ENCODE data around the gene MYH7. TPM values are rescaled to one million over a fixed set of nuclear protein-coding genes. Genes with fewer than 3 reads are reported as not detected.

Gene MYH7
- polyA plus RNA-seq, 1 of the 3 experiments (the other 2 are of a cell fraction): not detected

DNA sequence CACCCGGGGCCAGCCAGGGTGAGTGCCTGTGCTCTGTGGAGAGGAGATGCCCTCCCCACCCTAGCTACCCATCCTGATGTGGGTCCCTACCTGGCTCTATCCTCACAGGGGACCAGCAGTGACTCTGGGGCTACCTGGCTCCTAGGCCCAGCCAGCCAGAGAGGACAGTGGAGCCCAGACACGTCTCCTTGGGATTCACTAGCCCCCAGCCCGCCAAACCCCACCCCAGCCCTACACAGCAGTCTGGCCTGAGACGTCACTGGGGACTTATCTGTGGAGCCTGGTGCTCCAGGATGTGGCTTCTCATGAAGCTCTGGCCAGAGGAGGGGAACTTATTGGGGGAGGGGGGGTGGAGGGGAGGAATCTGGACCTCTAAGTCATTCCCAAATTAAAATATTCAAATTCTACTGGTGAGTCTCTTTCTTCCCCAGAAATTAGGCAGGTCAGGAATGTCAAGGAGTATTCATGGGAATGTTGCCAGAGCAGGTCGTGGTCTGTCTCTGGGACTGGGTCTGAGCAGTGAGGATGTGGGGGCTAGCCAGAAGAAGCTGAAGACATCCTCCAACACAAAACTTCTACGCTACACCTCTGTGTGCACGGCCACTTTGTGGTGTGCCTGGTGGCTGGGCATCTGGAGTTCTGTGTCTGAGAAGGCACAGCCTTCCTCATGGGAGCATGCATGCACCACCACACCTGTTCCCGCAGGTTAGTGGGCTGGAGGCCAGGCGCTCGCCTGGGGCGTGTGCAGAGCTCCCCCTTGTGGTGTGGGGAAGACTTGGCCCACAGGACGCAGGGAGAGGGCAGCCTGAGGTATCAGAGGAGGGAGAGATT is 55.9 kb downstream of the MYH7 start:
- no peaks in the 10 kb centered on the region for H3K79me2 ChIP-seq (ENCODE audit: insufficient read depth)
- no peak overlapping the region for H3K9ac ChIP-seq
- WGBS (ENCODE audit: low lambda C conversion rate): 24% methylated on average over 6 of the region's 12 CpGs
- no peaks in the 10 kb centered on the region for H4K20me1 ChIP-seq (ENCODE audit: insufficient read depth)
- no peak overlapping the region for H2AFZ ChIP-seq (ENCODE audit: low read depth)
- no peak overlapping the region for H3K4me2 ChIP-seq
- peak overlapping the region in 1 of 2 experiments; percentile 52; a peak in 1 of 4 replicates for H3K4me3 ChIP-seq (ENCODE audit: low read depth in 2 of 2, low read length in 1 of 2)
- H3K9me3 ChIP-seq: no peaks in the 10 kb centered on the region
- ChIA-PET POLR2A (interaction anchor here (1.0 to 1.7 kb wide), 3 partner anchors 13 to 57 kb away, joined by 3 to 6 read pairs (median 5); no protein-coding TSS in a partner anchor), CTCF (interaction anchor here (0.5 to 8.2 kb wide), 44 partner anchors 11 to 250 kb away, joined by 3 to 179 read pairs (median 4); partner anchors contain the start of genes EFS, HOMEZ, PABPN1 and SLC22A17)
- peak; percentile 83 for DNase-seq
- H3K36me3 ChIP-seq (replicated peaks in 1 of 2; ENCODE audit: control insufficient read depth in 1 of 2, insufficient read depth in 2 of 2, low read length in 1 of 2): no peaks in the 10 kb centered on the region
- peaks cover 8% of the 10 kb centered on the region for H3K27me3 ChIP-seq (ENCODE audit: insufficient read depth)
- no peaks in the 10 kb centered on the region for H3F3A ChIP-seq (replicated peaks; ENCODE audit: insufficient read depth)
- H3K27ac ChIP-seq (ENCODE audit: low read depth in 2 of 2, low read length in 1 of 2): no peak overlapping the region
- H3K4me1 ChIP-seq (ENCODE audit: control insufficient read depth in 1 of 2, insufficient read depth in 2 of 2, low read depth in 1 of 2, low read length in 1 of 2): peaks cover 0 to 3% of the 10 kb centered on the region in 2 experiments; a peak in 1 of 4 replicates
- TF ChIP-seq, protein P1, sequence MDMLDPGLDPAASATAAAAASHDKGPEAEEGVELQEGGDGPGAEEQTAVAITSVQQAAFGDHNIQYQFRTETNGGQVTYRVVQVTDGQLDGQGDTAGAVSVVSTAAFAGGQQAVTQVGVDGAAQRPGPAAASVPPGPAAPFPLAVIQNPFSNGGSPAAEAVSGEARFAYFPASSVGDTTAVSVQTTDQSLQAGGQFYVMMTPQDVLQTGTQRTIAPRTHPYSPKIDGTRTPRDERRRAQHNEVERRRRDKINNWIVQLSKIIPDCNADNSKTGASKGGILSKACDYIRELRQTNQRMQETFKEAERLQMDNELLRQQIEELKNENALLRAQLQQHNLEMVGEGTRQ (IDR thresholded peaks at IDR 0.05; ENCODE audit: borderline replicate concordance, low read depth, low read length): no peak
- TF ChIP-seq MEF2A (IDR thresholded peaks at IDR 0.05; ENCODE audit: borderline replicate concordance, low read depth) (no peak), SMC3 (IDR thresholded peaks at IDR 0.05; ENCODE audit: low read depth, low read length) (peak; percentile 86), RCOR1 (IDR thresholded peaks at IDR 0.05; ENCODE audit: low read length) (no peak), TAF1 (IDR thresholded peaks at IDR 0.05; ENCODE audit: borderline replicate concordance, low read depth, low read length) (no peak), FOXJ3 (CRISPR knock-in tag; IDR thresholded peaks at IDR 0.05) (no peak), EP300 (IDR thresholded peaks at IDR 0.05; ENCODE audit: borderline replicate concordance in 1 of 2, low read depth in 1 of 2, low read length in 1 of 2) (no peak), MXI1 (IDR thresholded peaks at IDR 0.05; ENCODE audit: low read depth, low read length) (no peak), RAD21 (IDR thresholded peaks at IDR 0.05; ENCODE audit: low read length) (peak; percentile 87), FOSL2 (IDR thresholded peaks at IDR 0.05; ENCODE audit: borderline replicate concordance, low read depth) (no peak), TCF12 (IDR thresholded peaks at IDR 0.05) (no peak), YY1 (IDR thresholded peaks at IDR 0.05; ENCODE audit: low read depth) (no peak), EZH2phosphoT487 (IDR thresholded peaks at IDR 0.05; ENCODE audit: borderline replicate concordance, low read depth) (no peak), CHD2 (IDR thresholded peaks at IDR 0.05; ENCODE audit: low read length, partially characterized antibody) (no peak)
- TF ChIP-seq, protein P2, sequence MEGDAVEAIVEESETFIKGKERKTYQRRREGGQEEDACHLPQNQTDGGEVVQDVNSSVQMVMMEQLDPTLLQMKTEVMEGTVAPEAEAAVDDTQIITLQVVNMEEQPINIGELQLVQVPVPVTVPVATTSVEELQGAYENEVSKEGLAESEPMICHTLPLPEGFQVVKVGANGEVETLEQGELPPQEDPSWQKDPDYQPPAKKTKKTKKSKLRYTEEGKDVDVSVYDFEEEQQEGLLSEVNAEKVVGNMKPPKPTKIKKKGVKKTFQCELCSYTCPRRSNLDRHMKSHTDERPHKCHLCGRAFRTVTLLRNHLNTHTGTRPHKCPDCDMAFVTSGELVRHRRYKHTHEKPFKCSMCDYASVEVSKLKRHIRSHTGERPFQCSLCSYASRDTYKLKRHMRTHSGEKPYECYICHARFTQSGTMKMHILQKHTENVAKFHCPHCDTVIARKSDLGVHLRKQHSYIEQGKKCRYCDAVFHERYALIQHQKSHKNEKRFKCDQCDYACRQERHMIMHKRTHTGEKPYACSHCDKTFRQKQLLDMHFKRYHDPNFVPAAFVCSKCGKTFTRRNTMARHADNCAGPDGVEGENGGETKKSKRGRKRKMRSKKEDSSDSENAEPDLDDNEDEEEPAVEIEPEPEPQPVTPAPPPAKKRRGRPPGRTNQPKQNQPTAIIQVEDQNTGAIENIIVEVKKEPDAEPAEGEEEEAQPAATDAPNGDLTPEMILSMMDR (IDR thresholded peaks at IDR 0.05): peak; percentile 81
- TF ChIP-seq, protein P3, sequence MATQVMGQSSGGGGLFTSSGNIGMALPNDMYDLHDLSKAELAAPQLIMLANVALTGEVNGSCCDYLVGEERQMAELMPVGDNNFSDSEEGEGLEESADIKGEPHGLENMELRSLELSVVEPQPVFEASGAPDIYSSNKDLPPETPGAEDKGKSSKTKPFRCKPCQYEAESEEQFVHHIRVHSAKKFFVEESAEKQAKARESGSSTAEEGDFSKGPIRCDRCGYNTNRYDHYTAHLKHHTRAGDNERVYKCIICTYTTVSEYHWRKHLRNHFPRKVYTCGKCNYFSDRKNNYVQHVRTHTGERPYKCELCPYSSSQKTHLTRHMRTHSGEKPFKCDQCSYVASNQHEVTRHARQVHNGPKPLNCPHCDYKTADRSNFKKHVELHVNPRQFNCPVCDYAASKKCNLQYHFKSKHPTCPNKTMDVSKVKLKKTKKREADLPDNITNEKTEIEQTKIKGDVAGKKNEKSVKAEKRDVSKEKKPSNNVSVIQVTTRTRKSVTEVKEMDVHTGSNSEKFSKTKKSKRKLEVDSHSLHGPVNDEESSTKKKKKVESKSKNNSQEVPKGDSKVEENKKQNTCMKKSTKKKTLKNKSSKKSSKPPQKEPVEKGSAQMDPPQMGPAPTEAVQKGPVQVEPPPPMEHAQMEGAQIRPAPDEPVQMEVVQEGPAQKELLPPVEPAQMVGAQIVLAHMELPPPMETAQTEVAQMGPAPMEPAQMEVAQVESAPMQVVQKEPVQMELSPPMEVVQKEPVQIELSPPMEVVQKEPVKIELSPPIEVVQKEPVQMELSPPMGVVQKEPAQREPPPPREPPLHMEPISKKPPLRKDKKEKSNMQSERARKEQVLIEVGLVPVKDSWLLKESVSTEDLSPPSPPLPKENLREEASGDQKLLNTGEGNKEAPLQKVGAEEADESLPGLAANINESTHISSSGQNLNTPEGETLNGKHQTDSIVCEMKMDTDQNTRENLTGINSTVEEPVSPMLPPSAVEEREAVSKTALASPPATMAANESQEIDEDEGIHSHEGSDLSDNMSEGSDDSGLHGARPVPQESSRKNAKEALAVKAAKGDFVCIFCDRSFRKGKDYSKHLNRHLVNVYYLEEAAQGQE (IDR thresholded peaks at IDR 0.05; ENCODE audit: low read depth, low read length): no peak
- TF ChIP-seq, protein P4, sequence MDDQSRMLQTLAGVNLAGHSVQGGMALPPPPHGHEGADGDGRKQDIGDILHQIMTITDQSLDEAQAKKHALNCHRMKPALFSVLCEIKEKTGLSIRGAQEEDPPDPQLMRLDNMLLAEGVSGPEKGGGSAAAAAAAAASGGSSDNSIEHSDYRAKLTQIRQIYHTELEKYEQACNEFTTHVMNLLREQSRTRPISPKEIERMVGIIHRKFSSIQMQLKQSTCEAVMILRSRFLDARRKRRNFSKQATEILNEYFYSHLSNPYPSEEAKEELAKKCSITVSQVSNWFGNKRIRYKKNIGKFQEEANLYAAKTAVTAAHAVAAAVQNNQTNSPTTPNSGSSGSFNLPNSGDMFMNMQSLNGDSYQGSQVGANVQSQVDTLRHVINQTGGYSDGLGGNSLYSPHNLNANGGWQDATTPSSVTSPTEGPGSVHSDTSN (IDR thresholded peaks at IDR 0.05): no peak
- no peaks in the 10 kb centered on the region for H3K9me2 ChIP-seq
